CD4-positive, alpha-beta T cell treated with Interferon gamma for 1 hour (primary cell): ENCODE data around the gene WBP1L.

Source experiments
- DNase-seq: peaks from one replicate; pipeline ENCODE4 v3.0.0-alpha.2; 2020

WBP1L gene

GRCh38 chr10:102761981-102762380 lies 18.2 kb downstream of the WBP1L start:
- DNase-seq = no peak

GRCh38 chr10:102762401-102763015 lies 18.8 kb downstream of the WBP1L start:
- DNase-seq = no peak

- no peak for DNase-seq
Measured at GRCh38 chr10:102763037-102763607, 19.4 kb downstream of the WBP1L start.

- DNase-seq = no peak
Measured at GRCh38 chr10:102764470-102765161, 20.9 kb downstream of the WBP1L start.

GRCh38 chr10:102765336-102765735 lies 21.6 kb downstream of the WBP1L start:
- no peak for DNase-seq

GRCh38 chr10:102767428-102768160 lies 23.8 kb downstream of the WBP1L start:
- no peak for DNase-seq

GRCh38 chr10:102769375-102770107 lies 25.8 kb downstream of the WBP1L start:
- DNase-seq = no peak

- no peak for DNase-seq
Measured at GRCh38 chr10:102770108-102770482, 26.3 kb downstream of the WBP1L start.

GRCh38 chr10:102770792-102771191 lies 27.0 kb downstream of the WBP1L start:
- no peak for DNase-seq

GRCh38 chr10:102773320-102773719 lies 29.6 kb downstream of the WBP1L start:
- DNase-seq = no peak

GRCh38 chr10:102773986-102774385 lies 30.2 kb downstream of the WBP1L start:
- DNase-seq = peak; percentile 56

GRCh38 chr10:102775201-102775934 lies 31.6 kb downstream of the WBP1L start:
- DNase-seq = no peak

GRCh38 chr10:102775935-102776669 lies 32.4 kb downstream of the WBP1L start:
- DNase-seq = peak; percentile 59

- DNase-seq = peak; percentile 13
Measured at GRCh38 chr10:102776779-102777456, 33.2 kb downstream of the WBP1L start.

- no peak for DNase-seq
Measured at GRCh38 chr10:102777711-102778453, 34.1 kb downstream of the WBP1L start.

GRCh38 chr10:102778781-102779180 lies 35.0 kb downstream of the WBP1L start:
- no peak for DNase-seq

GRCh38 chr10:102779680-102780526 lies 36.2 kb downstream of the WBP1L start:
- no peak for DNase-seq

- no peak for DNase-seq
Measured at GRCh38 chr10:102780527-102780808, 36.7 kb downstream of the WBP1L start.
